ENCODE measurements around the gene TOM1L2. TPM values are rescaled to one million over a fixed set of nuclear protein-coding genes. Genes with fewer than 3 reads are reported as not detected.

TOM1L2 gene
- total RNA-seq, 1 experiment from 2014 or later: 8.8 TPM

DNA sequence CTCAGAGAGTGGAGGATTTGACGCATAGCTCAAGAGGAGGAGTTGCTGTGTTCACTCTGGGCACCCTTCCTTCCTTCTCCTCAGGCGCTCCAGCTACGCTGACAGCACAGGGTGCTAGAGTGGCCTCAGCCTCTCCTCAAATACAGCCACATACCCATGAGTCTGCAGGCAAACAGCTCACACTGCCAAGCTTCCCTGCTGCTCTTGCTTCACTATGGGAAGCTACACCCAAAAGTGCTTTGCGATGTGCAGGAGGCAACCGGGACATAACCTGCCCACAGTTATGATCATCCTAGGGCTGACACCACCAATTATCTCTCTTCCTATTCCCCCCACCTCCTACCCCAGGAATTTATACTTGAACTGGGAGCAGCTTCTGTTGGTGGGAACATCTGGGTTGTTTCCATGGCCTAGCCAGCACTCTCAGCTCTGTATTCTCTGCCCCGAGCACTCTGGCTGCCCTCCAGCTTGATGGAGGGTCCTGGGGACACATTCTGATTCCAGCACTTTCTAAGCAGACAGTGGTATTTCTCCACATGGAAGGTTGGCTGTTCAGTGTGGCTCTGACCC, 95.2 kb downstream of the TOM1L2 start:
- no peak for DNase-seq (ENCODE audit: low spot score)

DNA sequence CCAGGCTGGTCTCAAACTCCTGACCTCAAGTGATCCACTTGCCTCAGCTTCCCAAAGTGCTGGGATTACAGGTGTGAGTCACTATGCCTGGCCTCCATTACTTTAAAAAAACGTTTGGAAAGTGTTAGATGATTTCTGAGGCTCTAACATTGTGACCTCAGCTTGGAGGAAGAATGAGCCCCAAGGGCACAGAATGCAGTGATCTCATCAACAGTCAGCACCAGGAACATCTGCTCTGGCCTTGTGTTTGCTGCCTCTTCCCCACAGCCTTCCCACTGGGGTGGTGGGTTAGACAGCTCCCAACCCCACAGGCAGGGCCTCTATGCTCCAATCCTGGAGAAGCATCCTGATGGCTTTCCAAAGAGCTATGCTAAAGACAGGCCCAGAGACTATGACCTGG, 97.7 kb downstream of the TOM1L2 start:
- no peak for DNase-seq (ENCODE audit: low spot score)

DNA sequence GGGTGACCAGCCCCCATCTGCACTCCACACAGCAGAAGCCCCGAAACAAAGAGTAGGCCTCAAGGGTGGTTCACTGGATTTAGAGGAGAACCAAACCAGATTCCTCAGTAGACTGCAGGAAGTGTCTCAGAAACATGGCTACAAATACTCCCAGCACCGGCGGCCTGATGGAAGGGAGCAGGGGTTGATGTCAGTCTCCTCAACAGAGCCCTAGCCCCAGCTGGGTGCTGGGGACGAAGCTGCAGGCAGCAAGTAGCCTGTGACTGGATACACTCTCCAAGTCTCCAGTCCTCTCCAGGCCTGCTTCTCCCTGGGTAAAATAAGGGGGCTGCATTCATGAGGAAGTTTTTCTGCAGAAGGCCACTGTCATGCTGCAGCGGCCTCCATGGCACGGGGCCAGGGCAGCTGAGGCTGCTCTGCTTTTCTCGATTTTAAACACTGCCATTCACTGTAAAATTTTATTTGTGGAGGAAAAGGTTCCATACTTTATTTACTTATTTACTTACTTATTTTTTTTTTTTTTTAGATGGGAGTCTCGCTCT, 98.7 kb downstream of the TOM1L2 start:
- DNase-seq (ENCODE audit: low spot score): no peak

DNA sequence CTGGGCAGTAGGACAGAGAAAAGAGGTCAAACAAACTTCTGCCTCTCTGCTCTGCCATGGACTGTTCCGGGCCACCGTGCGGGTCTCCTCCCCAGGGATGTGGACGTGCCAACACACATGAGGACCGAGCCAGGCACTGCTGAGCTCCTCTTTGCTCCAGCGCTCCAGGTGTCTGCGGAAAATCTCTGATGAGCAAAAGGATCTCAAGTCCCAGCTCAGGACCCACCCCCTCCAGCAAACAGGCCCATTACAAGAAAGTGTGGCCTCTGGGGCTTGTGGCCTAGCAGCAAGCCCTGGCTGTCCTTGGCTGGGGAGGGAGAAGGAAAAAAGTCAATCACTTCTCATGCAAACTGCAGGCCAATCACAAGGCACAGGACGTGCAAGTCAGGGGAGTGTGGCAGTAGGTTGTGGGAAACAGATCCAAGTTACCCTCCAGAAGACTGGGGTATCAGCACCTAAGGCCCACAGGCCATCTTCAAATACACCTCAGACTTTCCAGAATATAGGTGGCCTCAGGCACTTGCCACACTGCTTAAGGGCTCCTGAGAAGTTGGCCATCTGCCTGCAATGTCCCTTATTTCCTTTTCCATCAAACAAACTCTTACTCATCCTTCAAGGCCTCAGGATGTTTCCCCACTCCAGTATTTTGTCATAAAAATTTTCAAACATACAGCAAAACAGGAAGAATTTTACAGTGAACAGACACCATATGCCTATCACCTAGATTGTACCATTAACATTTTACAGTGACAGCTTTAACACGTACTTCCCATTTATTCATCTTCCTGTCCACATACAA, 99.5 kb downstream of the TOM1L2 start:
- no peak for DNase-seq (ENCODE audit: low spot score)

DNA sequence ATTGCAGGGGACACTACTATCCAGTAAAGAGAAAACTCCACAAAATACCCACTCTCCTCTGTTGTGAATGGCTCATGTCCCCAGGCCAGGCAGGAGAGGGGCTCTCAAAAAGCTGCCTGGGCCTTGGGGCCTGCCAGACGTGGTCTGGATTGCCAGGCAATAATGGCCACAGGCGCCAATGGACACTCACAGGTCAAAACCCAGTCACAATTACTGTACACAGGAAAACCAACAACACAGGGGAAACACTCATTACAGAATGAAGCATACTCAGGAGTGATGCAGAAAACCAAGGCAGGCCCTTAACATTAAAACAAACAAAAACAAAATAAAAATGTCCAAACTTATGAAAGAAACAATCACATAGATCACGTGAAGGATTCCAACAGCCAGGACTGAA, 100.3 kb downstream of the TOM1L2 start:
- no peak for DNase-seq (ENCODE audit: low spot score)

DNA sequence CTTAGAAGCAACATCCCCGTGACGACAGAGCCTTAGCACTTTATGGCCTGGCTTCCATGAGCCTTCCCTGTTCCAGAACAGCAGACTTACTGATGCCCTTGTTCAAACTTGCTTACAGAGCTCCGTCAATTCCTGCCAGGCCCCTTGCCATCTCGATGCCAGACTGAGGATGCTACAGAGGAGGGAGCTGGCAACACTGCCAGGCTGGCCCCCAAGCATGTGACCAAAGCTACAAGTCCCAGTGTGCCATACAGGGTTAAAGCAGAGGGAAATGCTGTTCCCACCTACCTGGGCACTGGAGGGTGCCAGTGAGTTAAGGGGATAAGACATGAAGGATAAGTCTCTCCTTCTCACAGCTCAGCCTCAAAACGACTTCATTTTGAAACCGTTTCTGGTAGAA, 102.0 kb downstream of the TOM1L2 start:
- no peak for DNase-seq (ENCODE audit: low spot score)

DNA sequence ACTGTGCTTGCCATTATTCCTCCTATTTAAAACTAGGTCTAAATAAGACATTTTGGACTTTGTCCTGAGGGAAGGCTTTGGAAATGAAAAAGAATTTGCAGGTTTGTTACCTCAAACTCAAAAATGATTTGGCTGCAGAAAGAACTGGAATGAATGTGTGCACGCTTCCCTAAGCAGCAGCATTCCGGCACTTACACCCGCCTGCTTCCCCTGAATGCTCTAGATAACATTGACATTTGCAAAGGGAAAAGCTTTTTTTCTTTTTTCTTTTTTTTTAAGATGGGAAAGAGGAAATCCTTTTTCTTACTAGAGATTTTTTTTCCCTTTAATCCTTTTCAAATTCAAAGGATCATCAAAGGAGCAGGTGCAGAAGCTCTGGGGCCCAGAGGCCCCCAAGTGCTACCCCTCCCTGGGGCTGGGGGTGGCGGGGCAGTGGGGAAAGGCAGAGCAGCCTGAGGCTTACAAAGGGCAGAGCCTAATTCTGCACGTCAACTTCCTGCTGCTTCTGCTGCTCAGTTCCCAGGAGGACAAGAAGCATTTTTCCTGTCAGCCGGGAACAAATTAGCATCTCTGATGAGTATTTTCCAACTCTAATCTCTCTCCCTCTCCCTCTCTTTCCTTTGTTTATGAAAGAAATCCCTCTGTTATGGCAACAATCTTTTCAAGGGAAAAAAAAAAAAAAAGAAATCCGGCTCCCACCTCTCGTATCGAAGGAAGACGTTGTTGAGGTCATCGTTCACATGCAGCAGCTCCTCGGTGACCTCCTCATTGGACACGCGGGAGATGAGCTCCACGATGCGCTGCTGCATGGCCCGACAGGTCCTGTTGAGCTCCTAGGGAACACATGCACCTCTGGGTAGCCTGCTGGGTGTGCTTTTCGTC, 103.3 kb downstream of the TOM1L2 start:
- DNase-seq (ENCODE audit: low spot score): no peak

DNA sequence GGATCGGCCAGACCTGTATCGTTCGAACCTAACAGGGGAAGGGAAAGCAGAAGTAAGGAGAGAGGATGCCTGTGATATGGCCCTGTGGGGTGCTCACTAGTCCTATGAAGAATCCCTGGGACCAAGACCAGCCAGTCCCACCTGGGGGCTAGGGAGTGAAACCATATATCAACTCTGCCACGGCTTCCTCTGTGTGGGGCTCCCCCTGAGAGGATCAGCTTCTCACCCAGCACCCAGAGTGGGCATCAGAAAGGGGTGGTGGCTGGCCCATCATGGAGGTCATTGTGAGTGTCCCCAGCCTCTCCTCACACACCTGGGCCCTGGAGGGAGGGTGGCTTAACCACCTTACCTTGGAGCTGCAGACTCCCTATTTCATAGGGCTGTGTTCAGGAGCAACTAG, 105.3 kb downstream of the TOM1L2 start:
- DNase-seq (ENCODE audit: low spot score): no peak

DNA sequence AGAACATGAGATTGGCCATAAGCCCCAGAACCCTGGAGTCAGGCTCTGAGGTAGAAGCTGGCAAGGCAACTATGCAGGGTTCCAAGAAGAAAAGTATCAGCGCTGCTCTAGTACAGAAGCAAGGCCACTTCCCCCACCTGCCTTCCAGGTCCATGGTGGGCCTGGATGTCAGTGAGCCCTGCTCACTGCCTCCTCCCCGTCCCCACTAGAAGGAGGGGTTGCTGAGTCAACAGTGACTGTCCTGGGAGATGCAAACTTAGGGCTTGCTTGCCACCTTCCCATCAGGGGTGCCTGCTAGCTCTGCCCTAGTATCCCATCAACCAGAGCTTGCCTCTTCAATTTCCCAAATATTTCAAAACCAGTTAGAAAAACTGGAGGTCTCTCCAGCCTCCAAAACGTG, 105.8 kb downstream of the TOM1L2 start:
- no peak for DNase-seq (ENCODE audit: low spot score)

DNA sequence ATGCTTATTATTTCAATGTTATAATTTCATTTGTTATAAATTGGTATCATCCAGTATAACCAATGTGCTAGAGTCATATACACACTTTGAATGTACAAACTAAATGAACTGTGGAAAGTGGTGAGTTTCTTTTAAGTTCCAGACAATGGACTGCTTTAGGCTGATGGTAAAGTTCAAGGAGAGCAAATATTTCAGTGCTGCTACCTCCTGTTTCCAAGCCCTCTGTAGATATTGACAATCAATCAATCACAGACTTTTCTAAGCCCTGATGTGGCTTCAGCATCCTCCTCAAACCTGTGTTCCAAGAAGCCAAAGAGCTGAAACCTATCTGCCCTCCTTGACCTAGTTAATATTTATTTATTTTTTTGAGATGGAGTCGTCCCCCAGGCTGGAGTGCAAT, 107.2 kb downstream of the TOM1L2 start:
- DNase-seq (ENCODE audit: low spot score): no peak

DNA sequence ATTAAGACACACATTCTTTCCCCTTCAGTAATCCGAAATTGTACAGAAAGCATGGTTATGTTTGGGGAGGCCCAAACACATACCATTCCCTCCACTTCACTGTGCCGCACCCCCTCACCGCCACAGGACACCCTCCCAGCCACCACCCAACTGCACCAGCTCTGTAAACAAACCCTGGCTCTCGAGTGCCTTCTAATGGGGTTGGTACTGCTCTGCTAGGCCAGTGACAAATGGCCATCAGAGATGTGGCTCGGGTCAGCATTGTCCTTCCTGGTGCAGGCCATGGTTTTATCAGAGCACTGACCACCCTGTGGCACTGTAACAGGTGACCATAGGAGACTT, 111.5 kb downstream of the TOM1L2 start:
- no peak for DNase-seq (ENCODE audit: low spot score)

DNA sequence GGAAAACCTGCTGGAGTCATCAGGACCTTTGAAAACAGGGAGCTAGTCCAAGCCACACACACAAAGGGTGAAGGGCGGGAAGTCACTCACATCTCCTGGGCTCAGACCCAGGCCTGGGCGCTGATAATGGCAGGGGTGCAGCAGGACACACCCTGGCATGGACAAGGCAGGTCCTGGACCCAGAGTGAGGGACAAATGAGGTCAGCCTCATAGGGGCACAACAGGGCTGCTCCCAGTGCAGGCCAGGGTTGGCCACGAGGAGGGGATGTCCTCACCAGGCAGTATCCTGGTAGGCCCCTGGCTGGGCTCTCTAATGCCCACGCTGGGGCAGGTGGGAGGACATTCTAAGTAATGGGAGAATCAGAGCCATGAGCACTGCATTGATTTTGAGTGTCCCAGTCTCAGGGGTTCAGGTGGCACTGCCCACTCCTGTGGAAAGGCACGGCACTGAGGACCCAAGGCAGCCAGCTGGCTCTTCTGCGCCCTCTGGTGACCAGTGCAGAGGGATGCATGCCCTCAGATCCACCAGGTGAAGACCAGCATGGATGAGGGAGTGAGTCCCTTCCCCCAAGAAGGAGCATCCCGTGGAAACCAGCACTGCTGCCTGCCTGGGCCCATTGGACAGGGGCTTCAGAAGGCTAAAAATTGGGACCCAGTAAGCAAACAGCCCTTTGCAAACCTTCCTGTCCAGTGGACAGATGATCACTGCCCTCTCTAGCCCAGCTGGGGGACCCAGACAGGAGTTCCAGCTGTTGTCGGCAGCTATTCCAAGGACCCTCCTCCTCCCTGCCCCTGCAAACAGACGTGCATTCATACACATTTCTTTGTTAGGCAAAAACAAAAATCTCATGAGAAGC, 112.1 kb downstream of the TOM1L2 start:
- DNase-seq (ENCODE audit: low spot score): peak; percentile 77

DNA sequence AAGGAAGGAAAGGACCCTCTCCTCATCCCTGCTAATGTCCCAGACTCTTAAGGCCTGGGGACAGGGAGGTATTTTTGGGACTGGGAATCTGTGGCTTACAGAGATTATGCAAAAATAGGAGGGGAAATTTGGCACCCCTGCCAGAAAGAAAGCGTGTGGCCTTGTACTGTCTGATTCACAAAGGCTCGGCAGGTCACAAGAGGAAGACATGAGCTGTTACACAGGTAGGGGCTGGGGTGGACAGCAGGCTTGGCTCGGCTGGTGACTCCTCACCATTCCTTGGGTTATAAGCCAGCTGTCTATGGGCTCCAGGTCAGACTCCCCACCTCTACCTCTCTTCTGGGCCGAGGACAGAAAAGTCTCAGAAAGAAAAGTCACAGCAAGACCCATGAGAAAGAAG, 114.7 kb downstream of the TOM1L2 start:
- no peak for DNase-seq (ENCODE audit: low spot score)

DNA sequence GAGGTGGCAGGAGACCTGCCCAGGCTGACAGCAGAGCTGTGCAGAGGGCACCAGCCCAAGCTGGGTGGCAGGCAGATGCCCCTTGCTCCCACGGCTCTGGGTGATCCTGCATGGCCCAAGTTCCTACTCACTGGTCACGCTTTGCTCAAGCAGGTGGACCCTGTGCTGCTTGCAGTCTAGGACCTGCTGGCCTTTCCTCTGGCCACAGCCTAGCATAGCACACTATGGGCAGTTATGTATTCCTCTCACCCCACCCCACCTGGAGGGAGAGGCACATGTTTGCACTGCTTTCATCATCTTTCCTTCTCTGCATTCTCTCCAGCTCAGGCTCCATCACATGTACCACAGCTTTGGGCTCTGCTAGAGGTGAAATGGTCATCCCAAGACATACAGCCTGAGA, 115.8 kb downstream of the TOM1L2 start:
- DNase-seq (ENCODE audit: low spot score): no peak

DNA sequence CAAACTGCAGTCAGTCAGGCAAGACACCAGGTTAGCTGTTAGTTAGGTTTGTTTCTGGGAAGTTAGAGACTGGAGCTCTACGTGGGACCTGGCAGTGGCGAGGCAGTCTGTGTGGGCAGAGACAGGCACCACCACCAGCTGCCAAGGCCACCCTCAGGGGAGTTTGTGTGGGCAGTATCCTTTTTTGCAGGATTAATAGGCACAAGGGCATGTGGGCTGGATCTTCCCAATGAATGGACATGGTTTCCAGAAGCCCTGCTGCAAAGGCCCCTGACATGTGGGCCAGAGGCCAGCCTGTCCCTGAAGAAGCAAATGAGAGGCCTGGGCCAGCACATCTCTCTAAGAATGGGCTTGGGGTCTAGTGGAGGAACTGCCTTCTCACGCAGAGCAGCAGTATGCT, 116.2 kb downstream of the TOM1L2 start:
- no peak for DNase-seq (ENCODE audit: low spot score)

DNA sequence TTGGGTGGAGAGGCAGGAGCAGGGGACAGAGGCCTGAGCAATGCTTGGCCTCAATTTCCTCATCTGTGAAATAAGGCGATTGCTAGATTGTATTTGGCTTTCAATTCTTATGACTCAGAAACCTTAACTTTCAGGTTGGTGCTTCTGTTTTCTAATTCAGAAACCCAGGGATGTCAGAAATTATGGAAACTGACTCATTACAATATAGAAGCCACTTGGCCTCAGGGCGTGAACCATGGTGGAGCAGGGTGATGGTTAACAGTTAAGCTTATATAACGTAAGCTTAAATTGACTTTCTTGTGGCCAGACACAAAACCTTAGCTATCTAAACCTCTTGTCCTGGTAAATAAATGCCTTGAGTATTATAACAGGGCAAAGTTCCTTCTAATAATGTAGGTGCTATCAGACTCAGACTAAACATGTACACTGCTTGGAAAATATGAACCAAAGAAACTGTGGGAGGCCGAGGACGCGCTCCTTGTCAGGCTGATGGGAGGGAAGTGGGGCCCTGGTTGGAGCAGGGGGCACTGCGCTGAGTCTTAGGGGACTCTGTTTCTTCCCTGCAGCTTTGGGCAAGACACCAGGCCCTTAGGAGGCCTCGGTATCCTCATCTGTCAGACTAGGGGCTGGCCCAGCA, 118.3 kb downstream of the TOM1L2 start:
- DNase-seq (ENCODE audit: low spot score): no peak

DNA sequence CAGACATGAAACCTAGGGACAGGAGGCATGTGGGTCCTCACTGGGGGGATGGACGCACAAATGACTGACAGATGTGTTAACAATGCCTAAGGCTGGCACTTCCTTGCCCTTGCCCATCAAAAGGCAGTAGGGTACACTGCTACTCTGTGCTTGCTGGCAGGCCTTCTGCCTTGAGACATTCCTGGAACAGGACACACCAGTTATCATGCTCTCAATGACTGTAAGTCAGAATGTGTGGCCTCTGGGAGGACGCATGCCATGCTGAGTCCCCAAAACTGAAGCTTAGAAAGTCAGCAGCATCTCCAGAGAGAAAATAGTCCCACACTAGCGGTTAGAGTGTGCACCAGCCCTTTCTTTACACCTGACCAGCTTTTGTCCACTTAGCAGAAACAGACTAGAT, 119.3 kb downstream of the TOM1L2 start:
- DNase-seq (ENCODE audit: low spot score): no peak

DNA sequence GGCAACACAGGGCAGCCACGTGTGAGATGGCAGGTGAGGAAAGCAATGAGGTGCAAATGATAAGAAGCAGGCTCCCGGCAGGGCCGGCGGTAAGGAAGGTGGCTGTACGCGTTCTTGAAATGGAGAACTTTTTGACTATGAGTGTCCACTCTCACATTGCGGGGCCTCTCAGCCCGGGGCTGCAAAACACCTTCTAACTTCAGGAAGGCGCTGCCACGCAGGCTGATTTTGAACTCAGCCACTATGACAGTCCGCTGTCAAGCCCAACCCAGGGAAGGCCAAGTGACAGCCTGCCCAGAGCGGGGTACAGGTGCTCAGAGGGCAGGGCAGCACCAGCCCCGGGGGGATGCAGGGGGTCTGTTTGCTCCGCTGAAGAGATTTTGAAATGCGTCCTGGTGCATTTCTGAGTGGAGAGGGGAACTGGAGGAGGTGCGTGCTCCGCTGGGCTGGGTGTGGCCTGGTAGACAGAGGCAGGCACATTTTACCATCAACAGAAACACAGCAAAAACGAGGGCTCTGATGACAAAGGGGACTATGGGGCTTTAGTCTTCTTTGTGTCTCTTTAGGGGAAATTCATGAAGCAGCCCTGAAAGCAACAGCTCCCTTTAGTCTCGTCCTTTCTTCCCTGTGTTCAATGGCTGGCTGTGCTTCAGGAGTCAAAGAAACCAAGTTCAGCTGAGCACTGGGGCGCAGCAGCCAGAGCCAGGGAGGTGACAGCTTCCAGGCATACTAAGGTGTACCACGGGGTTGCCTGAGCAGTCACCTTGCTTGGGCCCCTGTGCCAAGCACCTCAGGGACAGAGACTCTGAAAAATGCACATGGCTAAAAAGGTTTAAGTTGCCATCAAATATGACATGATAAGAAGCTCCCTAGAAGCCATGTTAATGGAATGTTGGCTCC, 120.8 kb downstream of the TOM1L2 start:
- DNase-seq (ENCODE audit: low spot score): no peak

DNA sequence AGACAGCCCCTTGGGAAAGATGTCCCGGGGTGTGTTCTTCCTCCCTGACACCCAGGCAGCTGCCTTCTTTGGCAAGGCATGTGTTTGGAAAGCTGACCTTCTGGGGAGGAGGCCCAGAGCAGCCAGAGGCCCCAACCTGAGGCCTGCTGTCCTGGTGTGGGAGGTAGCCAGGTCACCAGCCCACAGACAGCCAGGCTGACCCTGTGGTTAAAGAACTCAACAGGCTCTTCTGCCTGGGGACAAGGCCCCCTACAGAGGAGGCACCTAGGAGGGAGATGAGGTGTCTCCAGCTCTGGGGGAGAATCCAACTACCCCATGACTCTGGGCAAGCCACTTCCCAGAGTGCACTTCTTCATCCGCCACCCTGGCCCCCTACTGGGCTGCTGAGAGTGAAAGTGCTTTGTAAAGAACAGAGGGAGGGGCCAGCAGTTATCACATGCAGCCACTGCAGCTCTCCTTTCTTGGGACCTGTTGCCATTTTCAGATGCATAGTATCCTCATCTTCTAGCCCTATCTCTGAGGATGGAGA, 122.3 kb downstream of the TOM1L2 start:
- no peak for DNase-seq (ENCODE audit: low spot score)
